NK-92 treated with Interleukin-12 subunit alpha and Interleukin-12 subunit beta, amount 100 ng/mL, for 24 hours (cell line): ENCODE data around the gene ELP5.

Experiments
- DNase-seq: peaks from one replicate; lab custom pipeline; 2025; lab: John Stamatoyannopoulos, UW

ELP5 gene, protein sequence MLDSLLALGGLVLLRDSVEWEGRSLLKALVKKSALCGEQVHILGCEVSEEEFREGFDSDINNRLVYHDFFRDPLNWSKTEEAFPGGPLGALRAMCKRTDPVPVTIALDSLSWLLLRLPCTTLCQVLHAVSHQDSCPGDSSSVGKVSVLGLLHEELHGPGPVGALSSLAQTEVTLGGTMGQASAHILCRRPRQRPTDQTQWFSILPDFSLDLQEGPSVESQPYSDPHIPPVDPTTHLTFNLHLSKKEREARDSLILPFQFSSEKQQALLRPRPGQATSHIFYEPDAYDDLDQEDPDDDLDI

DNA sequence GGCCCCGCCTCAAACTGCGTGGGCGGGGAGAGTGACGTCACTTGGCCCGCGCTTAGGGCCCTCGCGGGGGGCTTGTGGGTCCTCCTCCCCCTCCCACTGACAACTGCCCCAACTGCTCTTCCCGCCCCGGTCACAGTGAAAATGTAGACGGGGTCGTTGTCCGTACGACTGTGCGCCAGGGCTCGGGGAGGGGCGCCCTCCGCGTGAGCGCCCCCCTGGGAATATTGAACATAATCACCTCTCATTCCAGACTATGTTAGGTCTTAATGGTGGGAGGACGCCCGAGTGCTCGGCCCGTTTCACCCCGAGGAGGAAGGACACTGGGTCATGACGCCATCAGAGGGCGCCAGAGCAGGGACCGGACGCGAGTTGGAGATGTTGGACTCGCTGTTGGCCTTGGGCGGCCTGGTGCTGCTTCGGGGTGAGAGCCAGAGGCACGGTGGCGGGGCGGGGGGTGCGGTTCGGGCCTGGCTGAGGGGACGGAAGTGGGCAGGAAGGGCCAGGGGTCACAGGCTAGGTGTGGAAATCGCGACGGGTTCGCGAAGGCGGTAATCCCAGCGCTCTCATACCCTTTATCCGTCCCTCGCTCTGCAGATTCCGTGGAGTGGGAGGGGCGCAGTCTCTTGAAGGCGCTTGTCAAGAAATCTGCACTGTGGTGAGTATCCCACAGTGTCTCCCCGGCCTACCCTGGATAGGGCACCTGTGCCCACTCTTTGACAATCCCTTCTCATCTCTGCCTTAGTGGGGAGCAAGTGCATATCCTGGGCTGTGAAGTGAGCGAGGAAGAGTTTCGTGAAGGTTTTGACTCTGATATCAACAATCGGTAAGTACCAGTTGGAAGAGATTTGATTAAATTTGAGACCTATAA, at the start of gene ELP5:
Gene ELP5, plus strand, starts transcription at position 40 of the 868 bp plus-strand sequence. Its CDS starts 336 bp downstream, at position 376.
- peak; percentile 74 for DNase-seq

DNA sequence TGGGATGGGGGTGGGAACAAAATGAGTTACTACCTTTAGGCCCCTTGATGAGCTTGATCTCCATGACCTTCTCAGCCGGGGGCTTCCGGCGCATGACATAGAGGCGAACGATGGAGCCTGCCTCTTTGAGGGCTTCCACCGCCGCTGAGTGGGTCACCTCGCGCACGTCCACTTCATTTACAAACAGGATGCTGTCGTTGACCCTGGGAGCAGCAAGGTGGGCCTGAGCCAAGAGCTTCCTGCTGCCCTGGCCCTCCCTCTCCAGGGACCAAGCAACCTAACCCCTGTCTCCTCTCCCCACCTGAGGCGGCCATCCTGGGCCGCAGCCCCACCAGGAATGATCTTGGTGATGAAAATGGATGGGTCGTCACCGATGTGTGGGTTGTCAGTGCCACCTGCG, 48.6 kb upstream of the ELP5 start:
- DNase-seq = no peak

DNA sequence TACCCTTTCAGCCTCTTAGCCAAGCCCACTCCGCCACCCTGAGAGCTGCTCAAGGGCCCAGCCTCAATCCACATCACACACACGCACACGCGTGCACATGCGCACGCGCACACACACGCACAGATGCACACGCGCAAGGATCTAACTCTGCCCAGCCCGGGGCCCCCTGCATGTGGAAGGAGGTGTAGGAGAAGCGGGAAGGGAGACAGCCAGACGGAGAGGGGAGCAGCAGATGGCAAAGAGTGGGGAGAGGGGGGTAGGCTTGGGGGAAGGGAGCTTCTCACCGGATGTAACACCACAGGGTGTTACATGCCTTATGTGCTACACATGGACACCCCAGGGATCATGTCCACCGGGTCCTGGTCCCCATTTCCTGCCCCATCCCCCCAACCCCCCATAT, 47.7 kb upstream of the ELP5 start:
- DNase-seq = no peak

DNA sequence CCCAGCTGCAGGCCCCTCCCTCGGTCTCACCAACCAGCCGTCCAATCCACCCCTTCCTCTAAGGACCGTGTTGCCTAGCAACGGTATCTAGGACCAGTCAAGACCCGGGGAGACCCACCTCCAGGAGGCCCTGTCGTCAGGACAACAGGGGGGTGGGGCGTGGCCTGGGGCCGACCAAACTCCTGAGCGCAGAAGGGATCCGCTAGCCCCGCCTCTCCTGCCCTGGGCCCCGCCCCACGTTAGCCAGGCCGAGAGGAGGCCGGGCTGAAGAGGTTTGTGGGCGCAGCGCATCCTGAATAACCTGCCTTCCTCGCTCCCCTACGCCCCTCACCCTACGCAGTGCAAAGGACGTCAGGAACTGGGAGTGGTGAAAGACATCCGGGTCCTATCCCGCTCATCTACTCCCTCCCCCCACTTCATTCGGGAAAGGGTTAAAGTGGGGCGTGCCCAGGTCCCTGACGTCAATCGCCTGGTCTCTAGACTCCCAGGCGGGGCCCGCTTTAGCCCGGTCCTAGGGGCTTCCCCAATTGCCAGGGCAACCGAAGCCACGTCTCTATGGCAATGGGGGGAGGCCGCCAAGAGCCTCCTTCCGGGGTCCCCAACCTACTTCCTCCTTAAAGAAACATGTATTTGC, 47.1 kb upstream of the ELP5 start:
- no peak for DNase-seq

DNA sequence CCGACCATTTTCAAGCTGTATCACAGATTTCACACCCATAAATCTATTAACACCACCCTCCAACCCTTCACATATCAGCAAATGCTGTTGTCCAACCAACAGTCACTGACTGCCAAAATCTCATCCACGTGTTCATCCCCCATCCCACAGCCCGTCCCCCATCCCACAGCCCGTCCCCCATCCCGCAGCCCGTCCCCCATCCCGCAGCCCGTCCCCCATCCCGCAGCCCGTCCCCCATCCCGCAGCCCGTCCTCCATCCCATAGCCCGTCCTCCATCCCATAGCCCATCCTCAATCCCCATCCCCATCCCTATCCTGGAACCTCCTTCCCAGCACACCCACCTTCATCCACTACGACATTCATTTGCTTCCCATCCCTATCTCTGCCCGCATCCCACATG, 46.5 kb upstream of the ELP5 start:
- DNase-seq = no peak

DNA sequence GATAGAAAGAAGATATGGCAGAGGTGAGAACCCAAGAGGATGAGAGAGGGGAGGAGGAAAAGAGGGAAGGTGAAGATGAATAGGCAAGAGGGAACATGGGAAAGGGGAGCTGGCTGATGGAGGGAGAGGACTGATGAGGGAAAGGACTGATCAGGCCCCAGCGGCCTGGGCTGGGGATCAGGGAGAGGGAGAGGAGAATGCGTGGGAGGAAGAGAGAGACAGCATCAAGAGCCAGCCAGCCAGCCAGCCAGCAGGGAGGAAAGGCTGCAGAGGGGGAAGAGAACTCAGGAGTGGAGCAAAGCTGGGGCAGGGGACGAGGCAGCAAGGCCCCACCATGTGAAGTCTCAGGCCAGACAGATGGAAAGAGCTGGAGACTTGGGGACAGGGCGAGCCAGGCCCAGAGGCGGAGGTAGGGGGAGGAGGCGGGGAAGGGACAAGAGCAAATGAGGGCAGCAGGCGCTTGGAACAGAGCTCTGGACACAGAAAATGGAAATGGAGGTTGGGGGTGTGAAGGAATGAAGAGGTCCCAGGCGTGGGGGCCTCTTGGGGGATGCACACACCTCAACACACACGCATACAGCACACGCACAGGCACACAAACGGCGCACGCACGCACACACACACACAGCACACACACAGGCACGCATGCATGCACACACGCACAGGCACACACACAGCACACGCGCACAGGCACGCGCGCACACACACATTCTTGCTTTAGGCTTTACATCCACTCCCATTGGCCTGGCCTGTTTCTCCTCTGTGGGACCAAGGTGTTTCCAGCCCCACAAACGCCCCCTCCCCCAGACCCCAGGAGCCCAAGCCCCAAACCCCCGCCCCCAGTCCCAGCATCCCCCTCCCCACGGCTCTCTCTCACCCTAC, 44.7 kb upstream of the ELP5 start:
- no peak for DNase-seq

DNA sequence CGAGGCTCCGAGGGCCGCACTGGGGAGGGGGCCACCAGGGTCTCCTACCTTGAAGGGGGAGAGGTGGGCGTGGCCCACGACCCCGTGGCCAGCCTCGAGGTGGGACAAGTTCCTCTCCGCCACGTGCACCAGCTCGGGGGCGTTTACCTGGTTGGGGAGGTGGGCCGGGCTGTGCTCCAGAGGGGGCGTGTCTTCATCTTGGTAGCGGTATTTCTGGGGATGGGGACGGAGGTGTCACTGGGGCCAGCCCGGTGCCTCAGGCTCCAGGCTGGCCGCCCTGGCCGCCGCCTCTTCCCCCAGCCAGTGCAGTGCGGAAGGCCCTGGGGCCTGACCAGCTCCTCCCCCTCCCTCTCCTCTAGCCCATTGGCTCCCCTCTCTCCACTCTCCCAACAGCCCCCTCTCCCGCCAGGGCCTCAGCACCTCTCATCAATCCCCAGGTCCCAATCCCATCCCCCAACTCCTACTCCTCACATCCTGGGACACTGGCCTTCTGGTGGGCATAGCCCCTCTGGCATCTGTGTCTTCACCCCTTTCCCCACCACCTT, 43.9 kb upstream of the ELP5 start:
- DNase-seq = no peak

DNA sequence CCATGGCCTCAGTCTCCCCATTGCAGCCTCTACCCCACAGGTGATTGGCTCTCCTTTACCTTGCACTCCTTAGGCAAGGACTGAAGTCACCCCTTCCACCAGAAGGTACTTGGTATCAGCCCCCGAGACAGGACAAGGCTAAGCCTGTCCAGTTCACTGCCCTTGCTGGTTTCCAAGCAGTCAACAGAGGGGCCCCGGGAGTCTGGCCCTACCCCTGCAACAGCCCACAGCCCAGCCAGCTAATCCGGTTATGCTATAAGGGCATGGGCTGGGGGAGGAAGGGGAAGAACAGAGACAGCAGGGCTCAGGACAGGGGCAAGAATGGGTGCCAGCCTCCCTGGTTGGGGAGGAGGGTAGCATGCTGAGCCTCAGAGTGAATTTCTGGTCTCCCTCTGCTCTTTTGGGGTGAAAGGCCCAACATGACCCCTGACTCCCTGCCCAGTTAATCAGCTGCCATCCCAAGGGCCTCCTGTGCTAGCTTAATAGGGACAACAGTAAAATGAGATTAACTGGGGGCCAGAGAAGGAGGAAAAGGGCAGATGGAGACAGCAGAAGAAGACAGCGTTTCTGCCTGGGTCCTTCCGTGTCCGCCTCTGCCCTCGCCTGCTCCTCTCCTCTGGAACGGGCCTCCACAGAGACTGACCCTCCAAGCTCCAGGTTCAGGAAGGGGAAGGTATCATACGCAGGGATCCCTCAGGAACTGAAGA, 43.1 kb upstream of the ELP5 start:
- DNase-seq = no peak

DNA sequence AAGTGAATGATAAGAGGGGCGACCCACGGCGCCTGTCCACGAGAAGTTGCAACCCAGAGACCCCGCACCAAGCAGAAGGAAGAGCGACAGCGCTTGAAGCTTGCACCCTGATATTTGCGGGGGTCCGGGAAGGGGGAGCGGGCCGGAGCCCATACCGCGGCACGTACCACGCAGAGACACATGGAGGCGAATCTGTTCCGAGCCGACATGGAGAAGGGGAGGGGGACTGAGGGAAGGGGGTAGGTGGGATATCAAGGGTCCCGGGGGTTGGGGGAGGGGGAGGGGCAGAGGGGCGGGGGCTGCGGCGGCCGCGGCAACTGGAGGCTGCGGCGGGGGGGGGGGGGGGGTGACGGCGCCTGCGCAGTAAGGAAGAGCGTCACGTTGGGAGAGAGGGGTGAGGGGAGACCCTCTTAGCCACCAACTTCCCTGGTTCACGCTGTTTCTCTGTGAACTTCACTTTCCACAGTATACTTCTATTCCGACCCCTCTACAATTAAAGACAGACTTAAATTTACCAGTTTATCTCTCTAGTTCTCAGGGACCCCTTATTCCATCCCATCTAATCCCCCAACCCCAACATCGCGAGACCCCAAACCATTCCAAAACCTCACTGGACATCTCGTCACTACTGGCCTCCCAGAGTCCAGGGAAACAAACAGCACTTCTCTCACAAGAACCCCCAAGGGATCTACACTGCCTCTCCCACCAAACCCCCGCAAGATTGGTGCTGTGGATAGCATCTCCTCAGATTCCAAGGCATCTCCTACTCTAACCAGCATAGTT, 40.3 kb upstream of the ELP5 start:
- no peak for DNase-seq

DNA sequence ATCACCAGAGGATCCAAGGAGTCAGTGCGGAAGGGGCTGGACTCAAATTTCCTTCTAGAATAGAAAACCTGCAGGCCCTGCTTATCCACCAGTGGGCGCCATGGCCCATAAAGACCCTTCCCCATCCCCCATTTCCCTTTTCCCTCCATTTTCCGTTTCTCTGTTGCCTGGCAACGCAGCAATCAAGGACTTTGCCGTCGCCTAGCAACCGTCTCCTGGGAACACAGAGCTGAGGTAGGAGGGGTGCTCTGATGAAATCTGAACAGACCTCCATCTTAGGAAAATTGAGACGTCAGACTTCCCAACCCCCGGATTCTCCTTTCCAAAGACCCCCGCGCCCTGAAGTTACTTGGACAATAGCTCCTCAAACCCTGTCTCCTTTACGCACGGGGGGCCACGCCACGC, 38.1 kb upstream of the ELP5 start:
- no peak for DNase-seq

DNA sequence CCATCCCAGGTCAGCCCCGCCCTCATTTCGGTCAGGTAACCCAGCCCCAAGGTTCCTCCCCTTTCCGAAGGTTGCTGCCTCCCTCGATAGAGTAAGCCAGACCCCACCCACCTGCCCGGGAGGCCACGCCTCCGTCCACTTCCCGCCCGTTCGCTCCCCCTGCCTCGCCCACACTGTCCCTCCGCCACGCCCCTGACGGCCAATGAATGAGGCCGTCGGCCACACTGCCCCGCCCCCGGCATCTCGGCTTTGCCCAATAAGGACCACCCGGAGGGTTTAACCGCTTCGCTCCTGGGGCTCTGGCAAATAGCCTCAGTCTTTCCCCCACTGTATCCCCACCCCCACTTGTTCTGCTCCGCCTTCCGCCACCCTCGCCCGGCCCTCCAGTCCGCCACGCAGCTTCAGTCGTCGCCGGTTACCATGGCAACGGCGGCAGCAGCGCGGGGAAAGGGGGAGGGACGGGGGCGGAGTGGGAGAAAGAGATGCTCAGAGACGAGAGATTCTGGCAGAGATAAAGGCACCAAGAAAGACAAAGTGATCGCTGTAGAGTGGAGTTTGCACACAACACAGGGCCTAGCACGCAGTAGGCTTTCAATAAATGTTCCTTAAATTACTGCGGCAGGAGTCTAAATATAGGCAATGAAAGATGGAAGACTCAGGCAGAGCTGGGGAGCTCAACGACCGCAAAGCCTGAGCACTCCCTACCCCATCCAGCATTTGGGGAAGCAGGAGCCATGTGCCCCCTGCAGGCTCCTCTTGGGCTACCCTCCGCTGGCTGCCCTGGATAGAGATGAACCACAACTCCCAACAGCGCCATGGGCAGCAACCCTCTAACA, 37.5 kb upstream of the ELP5 start:
- DNase-seq = peak; percentile 92

DNA sequence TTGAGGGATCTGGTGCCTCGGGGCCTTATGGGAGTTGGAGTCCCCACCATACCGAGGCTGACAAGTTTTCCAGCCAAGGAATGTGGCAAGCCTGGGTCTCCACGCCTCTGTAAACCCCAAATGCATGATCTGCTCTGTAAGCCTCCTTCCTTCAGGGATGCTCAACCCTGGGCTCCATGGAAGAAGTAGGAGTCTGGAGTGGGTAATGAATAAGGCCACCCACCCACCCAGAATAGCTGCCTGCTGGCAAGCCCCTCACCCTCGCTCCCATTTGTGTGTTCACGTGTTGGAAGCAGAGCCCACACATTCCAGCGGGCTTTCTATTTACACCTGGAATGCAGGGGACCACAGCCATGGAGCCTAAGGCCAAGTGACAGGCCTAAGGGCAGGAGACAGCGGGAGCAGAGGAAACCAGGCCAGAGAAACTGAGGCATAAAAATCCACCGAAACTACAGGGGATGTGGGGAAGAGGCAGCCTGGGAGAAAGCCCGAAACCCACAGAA, 36.8 kb upstream of the ELP5 start:
- DNase-seq = no peak

DNA sequence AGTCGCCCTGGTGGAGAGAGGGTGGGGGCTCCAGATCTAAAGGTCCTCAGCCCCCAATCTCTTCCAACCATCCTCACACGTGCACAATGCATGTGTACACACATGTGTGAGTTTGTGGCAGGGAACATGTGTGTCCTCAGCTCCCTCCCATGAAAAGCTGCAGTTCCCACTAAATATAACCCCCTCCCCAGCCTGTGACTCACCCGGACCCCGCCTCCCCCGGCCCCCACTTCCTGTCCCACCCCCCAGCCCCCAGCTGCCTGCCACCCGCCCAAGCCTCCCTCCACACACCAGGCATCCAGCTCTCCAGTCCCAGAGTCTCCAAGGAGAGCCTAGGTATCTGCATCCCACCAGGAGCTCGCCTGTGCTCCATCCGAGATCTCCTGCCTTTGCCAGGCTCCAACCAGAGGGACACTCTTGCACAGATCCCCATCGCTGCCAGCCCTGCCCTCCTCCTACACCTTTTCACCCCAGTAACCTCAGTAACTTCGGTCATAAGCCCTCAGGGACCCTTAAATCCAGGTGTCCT, 36.3 kb upstream of the ELP5 start:
- no peak for DNase-seq

DNA sequence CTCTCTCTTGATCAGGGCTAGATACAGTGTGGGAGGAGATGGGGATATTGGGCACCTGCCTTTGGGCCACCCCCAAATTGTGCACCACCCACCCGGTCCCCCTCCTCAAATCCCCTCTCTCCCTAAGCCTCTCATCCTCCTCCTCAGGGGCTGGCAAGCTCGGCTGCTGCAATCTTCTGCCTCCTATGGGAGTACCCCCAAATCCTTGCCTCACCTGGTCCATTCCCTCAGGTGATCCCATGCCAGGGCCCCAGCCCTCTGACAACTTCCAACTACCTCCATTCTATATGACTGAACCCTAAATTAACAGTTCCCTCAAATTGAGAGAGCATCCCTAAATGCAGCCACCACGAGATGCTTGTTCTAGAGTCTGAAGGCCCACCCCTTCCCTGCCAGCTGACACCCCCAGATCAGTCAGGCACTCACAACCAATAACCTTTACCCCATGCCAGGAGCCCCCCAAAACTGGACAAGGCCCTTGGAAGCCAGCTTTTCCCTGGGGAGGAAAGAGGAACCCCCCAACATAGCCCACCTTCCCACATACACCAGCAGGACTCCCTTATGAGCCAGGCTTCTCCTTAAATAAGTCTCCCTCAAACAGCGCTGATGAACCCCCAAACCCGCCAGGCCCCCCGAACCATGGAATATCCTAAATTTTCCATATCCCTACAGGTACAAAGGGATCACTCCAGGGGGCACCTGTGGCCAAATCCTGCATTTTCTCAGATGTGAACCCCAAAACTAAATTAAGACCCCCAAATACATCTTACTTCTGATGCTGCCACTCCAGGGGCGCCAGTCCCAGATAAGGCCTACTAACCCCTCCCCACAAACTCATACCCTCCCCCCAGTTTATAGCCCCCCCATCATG, 35.5 kb upstream of the ELP5 start:
- no peak for DNase-seq

DNA sequence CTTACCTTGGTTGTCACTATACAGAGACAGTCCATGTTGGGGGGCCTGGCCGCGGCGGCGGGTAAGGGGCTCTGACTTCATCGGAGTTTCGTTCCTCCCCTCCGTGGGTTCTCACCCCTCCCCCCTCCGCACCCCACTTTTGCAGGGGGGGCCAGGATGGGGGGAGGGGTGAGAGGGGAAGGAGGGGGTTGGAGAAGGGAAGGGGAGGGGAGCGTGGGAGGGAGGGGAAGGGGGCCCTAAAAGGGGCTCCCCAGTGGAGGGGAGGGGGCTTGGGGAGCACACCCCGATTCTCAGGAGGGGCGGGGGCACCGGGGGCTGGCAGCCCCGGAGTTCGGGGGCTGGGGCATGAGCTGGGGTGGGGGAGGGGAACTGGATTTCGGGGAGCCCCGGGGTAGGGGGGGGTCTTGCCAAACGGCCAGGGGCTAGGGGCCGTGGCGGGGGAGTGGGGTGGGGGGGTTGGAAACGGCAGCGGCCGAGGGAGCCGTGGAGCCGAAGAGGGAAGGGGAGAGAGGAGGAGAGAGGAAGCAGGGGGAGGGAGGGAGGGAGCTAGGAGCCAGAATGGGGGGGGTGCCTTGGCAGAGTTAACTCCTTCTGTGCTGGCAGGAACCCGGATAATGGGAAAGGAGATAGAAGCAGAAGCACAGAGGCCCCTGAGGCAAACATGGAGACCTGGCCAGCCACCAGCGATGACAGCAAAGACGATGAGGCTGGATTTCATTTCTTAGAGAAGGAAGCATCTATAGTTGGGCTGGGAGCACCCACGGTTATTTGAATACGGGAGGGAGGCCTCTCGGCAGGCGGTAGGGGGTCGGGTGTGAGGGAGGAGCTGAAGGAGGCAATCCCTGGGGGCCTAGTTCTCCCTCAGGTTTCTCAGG, 34.7 kb upstream of the ELP5 start:
- DNase-seq = no peak

DNA sequence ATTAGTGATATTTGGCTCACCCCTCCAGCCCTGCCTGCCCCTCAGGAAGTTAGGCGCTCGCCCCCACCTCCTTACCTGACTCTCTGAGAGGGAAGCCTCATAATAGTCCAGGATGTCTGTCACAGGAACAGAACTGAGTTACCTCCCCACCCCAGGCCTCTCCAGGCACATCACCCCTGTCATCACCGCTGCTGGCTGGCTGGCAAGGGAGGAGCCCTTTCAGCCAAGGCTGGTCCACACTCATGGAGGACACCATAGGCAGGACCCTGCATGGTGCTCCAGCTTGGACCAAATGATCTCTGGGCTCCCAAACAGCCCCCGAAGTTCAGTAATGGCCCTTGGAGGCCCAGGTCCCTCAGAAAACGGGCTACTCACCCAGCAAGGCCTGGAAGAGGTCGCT, 33.8 kb upstream of the ELP5 start:
- DNase-seq = no peak

DNA sequence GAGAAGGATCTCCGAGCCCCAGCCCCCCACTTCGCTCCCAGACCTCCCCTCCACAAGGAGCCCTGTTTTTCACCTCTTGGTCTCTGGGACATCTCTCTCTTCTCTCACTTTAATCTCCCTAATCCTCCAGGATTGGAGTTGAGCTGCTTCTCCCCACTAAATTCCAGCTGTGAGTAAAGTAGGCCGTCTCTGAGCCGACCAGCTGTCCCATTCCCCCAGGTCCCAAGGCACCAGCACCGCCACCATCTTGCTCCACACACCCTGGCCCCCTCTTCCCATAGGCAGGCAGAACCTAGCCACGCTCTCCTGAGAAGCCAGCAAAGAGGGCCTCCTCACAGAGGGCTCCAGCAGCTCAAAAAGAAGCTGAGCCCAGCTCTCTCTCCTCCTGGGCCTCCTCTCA, 33.3 kb upstream of the ELP5 start:
- no peak for DNase-seq
